Upper lobe of right lung (tissue), 1 donor: ENCODE results near the gene MINAR1. TPM values are rescaled to one million over a fixed set of nuclear protein-coding genes. Genes with fewer than 3 reads are reported as not detected.

Experiments
- ATAC-seq: fragments of 200-7000 bp; cut with Tn5 transposase; one replicate; pipeline ENCODE4 v1.9.1; 2020; ENCODE audit warnings: mild to moderate bottlenecking, moderate library complexity
- DNase-seq: peaks from one replicate; pipeline ENCODE4 v3.0.0-alpha.2; 2020
- H3K27ac ChIP-seq: fragments of 200-600 bp; one replicate; pipeline ENCODE4 v1.8.0; 2022
- H3K27me3 ChIP-seq: fragments of 200-600 bp; one replicate; pipeline ENCODE4 v1.8.0; 2022; ENCODE audit warnings: mild to moderate bottlenecking
- H3K36me3 ChIP-seq: fragments of 200-600 bp; one replicate; pipeline ENCODE4 v1.8.0; 2022
- H3K4me1 ChIP-seq: fragments of 200-600 bp; one replicate; pipeline ENCODE4 v1.8.0; 2022
- H3K4me3 ChIP-seq: fragments of 200-600 bp; one replicate; pipeline ENCODE4 v1.8.0; 2022; ENCODE audit warnings: mild to moderate bottlenecking
- H3K9me3 ChIP-seq: fragments of 200-600 bp; one replicate; pipeline ENCODE4 v1.8.0; 2022
- CTCF ChIP-seq: fragments of 200-600 bp; IDR thresholded peaks from one replicate; pipeline ENCODE4 v1.8.0; 2022; ENCODE audit warnings: antibody characterized with exemption
- intact Hi-C: fragments of 100-400 bp; cut with DNase I; formaldehyde crosslinking; loops from one replicate; pipeline ENCODE4 v1.11.0; 2022
- total RNA-seq: library from RNA; stranded (reverse); fragmentation: NEBNext Ultra II Directional; extraction: Animal tissue kit (Norgen Biotek cat#: 25700); gene quantifications from one replicate; pipeline ENCODE4 v1.2.1, GENCODE V29; 2021
- donor health status: DM: no; HTN: yes; CAD: no; lungs with severe emphysema.

MINAR1 gene
- total RNA-seq, 1 donor from 2014 or later = 0.26 TPM

DNA sequence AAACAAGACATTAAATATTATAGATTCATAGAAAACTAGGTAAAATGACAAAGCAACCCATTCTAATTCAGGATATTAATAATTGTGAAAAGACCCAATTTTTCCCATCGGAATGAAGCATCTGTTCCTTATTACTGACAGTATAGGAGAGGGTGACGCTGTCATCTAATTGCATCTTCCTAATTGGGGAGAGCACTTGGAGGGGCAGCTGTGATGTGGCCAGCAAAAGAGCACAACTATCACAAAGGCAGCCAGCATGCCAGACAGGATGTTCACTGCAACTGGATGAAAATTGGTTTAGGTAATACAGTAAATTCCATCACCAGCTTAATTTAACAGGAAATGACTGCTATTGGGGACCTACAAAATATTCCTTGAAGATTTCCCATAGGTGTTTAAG is 21.9 kb upstream of the MINAR1 start:
- H3K27ac ChIP-seq = no peak overlapping the region
- no peaks in the 10 kb centered on the region for H3K4me1 ChIP-seq
- ATAC-seq (no peak), DNase-seq (no peak)
- no peak overlapping the region for H3K4me3 ChIP-seq
- no peak for TF ChIP-seq CTCF
- intact Hi-C loops = no loop called here
- H3K36me3 ChIP-seq = no peaks in the 10 kb centered on the region
- H3K27me3 ChIP-seq = no peaks in the 10 kb centered on the region
- no peaks in the 10 kb centered on the region for H3K9me3 ChIP-seq

- Histone ChIP-seq H3K36me3 (no peaks in the 10 kb centered on the region), H3K27ac (no peak overlapping the region), H3K27me3 (no peaks in the 10 kb centered on the region), H3K4me3 (no peak overlapping the region), H3K4me1 (no peaks in the 10 kb centered on the region), H3K9me3 (no peaks in the 10 kb centered on the region)
- no peak for ATAC-seq
- DNase-seq = no peak
- TF ChIP-seq CTCF = no peak
- intact Hi-C loops = no loop called here
Measured at GRCh38 chr15:79412010-79412409, 20.1 kb upstream of the MINAR1 start.

DNA sequence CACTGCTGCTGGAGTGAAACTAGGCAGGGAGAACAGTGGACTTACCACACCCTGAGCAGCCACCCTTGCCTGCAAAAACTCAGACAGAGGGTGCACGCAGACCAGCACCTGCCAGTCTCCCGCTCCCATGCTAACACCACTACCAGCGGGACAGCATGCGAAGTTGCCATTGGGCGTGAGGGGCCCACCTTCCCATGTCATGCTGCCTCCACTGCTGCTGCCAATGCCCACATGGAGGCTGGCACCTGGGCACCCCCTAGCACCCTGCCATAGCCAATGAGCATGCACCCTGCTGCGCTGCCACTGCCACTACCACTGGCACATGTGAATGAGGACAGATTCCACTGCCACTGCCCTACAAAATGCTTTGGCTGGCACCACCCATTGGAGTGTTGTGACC is 19.7 kb upstream of the MINAR1 start:
- no peaks in the 10 kb centered on the region for H3K36me3 ChIP-seq
- peak; percentile 62 for DNase-seq
- H3K4me1 ChIP-seq = no peaks in the 10 kb centered on the region
- no peak overlapping the region for H3K27ac ChIP-seq
- no peaks in the 10 kb centered on the region for H3K9me3 ChIP-seq
- ATAC-seq = peak; percentile 26
- H3K27me3 ChIP-seq = no peaks in the 10 kb centered on the region
- no peak overlapping the region for H3K4me3 ChIP-seq
- intact Hi-C loops = no loop called here
- no peak for TF ChIP-seq CTCF

DNA sequence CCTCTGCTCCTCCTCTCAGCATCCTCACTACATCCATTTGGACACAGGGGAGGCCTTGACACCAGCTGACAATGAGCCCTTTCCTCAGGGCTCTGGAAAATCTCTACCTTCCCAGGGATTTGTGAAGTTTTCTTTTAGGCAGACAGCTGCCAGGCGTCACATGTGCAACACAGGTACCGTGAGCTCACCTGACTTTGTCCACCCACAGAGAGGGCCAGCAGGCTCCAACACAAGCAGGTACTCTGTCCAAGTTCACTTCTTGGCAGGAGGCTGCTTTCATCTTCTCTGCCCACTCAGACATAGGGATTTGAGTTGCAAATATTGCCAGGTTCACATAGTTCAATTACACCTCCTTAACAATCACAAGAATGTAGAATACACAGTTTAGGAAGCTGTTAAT is 15.3 kb upstream of the MINAR1 start:
- intact Hi-C loops = no loop called here
- TF ChIP-seq CTCF = no peak
- Histone ChIP-seq H3K27me3 (no peaks in the 10 kb centered on the region), H3K4me3 (no peak overlapping the region), H3K4me1 (no peaks in the 10 kb centered on the region), H3K27ac (no peak overlapping the region), H3K9me3 (no peaks in the 10 kb centered on the region), H3K36me3 (no peaks in the 10 kb centered on the region)
- no peak for ATAC-seq
- no peak for DNase-seq

DNA sequence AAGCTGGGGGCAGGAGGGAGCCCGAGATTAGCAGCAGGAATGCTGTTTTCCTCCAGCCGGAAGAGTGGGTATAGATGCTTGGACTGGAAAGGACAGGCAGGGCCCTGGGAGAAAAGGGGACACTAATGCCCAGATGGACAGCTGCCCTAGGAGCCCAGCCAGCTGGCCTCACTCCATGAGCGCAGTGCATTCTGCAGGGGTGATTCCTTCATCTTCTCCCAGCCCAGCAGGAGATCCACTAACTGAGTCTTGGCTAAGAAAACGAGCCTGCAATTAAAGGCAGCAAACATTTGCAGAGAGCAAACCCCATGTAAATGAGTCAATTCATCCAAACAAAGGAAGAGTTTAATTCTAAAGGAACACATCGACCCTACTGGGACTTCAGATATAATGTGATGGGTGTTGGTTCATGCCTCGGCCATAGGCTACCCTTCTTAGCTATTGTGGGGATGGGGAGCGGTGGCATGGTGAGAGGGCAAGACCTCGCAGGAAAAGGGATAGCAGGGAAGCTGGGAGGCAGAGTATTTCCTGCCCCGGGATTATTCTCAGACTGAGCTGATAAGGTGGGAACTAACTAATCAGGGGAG is 13.3 kb upstream of the MINAR1 start:
- H3K4me1 ChIP-seq = no peaks in the 10 kb centered on the region
- DNase-seq (no peak), ATAC-seq (no peak)
- no peaks in the 10 kb centered on the region for H3K36me3 ChIP-seq
- H3K4me3 ChIP-seq = no peak overlapping the region
- H3K27ac ChIP-seq = no peak overlapping the region
- intact Hi-C loops = no loop called here
- TF ChIP-seq CTCF = no peak
- H3K27me3 ChIP-seq = no peaks in the 10 kb centered on the region
- H3K9me3 ChIP-seq = no peaks in the 10 kb centered on the region
